Upper lobe of left lung (tissue), 4 donors: ENCODE data around the gene GRPEL1.
A peak's percentile ranks its signal among the peaks of the same experiment; 100 is the strongest.

Source experiments
- EP300 ChIP-seq, 4 donors: sonication (generic); formaldehyde crosslinking; IDR thresholded peaks; one replicate each; pipeline ENCODE4 v1.5.1; 2017; ENCODE audit warnings: antibody characterized with exemption in 4 of 4, control low read depth in 2 of 4
- POLR2A ChIP-seq, 4 donors: fragments of 450-650 bp; IDR thresholded peaks; one replicate each; pipeline ENCODE4 v1.5.1; 2016 to 2017; ENCODE audit warnings: antibody characterized with exemption in 4 of 4, mild to moderate bottlenecking in 2 of 4
- POLR2AphosphoS5 ChIP-seq, 2 donors: sonication (generic); formaldehyde crosslinking; IDR thresholded peaks; one replicate each; pipeline ENCODE4 v1.5.1; 2017; ENCODE audit warnings: antibody characterized with exemption in 2 of 2
- TF ChIP-seq, protein P1 (sequence below), 6 experiments: fragments of 450-650 bp in 4 of 6; fragments of 200-600 bp in 2 of 6; sonication (generic) in 2 of 6; IDR thresholded peaks; one replicate each; pipeline ENCODE4 v1.5.1; 2016 to 2019; ENCODE audit warnings: antibody characterized with exemption in 6 of 6

GRCh38 chr4:7034262-7035081, 33.4 kb downstream of the GRPEL1 start:
- TF ChIP-seq, protein P1, sequence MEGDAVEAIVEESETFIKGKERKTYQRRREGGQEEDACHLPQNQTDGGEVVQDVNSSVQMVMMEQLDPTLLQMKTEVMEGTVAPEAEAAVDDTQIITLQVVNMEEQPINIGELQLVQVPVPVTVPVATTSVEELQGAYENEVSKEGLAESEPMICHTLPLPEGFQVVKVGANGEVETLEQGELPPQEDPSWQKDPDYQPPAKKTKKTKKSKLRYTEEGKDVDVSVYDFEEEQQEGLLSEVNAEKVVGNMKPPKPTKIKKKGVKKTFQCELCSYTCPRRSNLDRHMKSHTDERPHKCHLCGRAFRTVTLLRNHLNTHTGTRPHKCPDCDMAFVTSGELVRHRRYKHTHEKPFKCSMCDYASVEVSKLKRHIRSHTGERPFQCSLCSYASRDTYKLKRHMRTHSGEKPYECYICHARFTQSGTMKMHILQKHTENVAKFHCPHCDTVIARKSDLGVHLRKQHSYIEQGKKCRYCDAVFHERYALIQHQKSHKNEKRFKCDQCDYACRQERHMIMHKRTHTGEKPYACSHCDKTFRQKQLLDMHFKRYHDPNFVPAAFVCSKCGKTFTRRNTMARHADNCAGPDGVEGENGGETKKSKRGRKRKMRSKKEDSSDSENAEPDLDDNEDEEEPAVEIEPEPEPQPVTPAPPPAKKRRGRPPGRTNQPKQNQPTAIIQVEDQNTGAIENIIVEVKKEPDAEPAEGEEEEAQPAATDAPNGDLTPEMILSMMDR (IDR thresholded peaks at IDR 0.05) = peak in 1 of 6 experiments; percentile 24
- TF ChIP-seq POLR2AphosphoS5 (IDR thresholded peaks at IDR 0.05) (no peak), EP300 (IDR thresholded peaks at IDR 0.05) (no peak), POLR2A (IDR thresholded peaks at IDR 0.05) (no peak)
